Bronchial epithelial cell (primary cell): ENCODE measurements around the gene CTDNEP1. TPM values are rescaled to one million over a fixed set of nuclear protein-coding genes. Genes with fewer than 3 reads are reported as not detected.

ENCODE experiments used
- DNase-seq: peaks from one replicate; pipeline ENCODE4 v3.0.0-alpha.2; 2010; ENCODE audit warnings: low read depth
- FAIRE-seq: peaks from 2 replicates; lab custom pipeline; 2011; peaks lifted over from hg19 to GRCh38; lab: Jason Lieb, UNC
- H3K27me3 ChIP-seq: 2 replicates; pipeline ENCODE4 v1.5.1; 2011; ENCODE audit warnings: low read length; ENCODE audit not compliant: control insufficient read depth, insufficient read depth
- H3K36me3 ChIP-seq: 2 replicates; pipeline ENCODE4 v1.5.1; 2011; ENCODE audit warnings: low read length; ENCODE audit not compliant: control insufficient read depth, insufficient read depth
- H3K4me3 ChIP-seq: 2 replicates; pipeline ENCODE4 v1.5.1; 2011; ENCODE audit warnings: mild to moderate bottlenecking, low read depth, low read length, control low read depth
- total RNA-seq: library from RNA; depleted of rRNA; stranded (reverse); fragments of >200 nt; gene quantifications from 2 replicates; pipeline ENCODE4 v1.2.1, GENCODE V29; 2014
- TF ChIP-seq, protein P1 (sequence below): IDR thresholded peaks from 2 replicates; pipeline ENCODE4 v1.5.1; 2011; ENCODE audit warnings: mild to moderate bottlenecking, moderate library complexity, low read length, control low read depth, inconsistent platforms; ENCODE audit not compliant: insufficient read depth, severe bottlenecking

Gene CTDNEP1
- total RNA-seq, 1 donor from 2014 or later = 17.6 TPM

DNA sequence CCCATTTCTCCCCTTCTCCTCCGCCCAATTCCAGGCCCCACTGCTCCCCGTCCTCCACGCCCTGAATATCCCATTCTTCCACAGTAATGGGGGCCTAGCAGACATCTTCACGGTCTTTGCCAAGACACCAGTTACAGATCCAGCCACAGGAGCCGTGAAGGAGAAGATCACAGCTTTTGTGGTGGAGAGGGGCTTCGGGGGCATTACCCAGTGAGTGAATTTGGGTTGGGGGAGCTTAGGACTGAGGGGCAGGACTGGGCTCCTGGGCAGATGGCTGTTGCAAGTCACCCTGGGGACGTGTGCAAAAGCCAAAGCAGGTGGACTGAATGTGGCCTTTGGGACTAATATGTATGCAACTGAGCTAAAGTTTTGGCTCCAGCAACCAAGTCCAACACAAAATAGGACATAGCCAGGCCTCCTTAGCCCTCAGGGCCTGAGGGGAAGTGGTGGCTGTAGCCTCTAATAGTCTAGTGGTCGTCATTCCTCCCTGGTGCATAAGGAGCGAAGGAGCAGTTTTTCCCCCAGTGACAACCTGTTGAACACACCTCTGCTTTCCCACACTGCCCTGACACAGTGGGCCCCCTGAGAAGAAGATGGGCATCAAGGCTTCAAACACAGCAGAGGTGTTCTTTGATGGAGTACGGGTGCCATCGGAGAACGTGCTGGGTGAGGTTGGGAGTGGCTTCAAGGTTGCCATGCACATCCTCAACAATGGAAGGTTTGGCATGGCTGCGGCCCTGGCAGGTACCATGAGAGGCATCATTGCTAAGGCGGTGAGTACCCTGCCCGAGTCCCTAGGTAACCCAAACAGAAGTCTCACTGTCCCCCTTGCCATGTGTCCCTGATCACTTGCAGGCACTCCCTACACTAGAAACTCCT is 29.2 kb downstream of the CTDNEP1 start:
- DNase-seq (no peak), FAIRE-seq (peak; percentile 62)
- peaks cover 32% of the 10 kb centered on the region for H3K36me3 ChIP-seq
- TF ChIP-seq, protein P1, sequence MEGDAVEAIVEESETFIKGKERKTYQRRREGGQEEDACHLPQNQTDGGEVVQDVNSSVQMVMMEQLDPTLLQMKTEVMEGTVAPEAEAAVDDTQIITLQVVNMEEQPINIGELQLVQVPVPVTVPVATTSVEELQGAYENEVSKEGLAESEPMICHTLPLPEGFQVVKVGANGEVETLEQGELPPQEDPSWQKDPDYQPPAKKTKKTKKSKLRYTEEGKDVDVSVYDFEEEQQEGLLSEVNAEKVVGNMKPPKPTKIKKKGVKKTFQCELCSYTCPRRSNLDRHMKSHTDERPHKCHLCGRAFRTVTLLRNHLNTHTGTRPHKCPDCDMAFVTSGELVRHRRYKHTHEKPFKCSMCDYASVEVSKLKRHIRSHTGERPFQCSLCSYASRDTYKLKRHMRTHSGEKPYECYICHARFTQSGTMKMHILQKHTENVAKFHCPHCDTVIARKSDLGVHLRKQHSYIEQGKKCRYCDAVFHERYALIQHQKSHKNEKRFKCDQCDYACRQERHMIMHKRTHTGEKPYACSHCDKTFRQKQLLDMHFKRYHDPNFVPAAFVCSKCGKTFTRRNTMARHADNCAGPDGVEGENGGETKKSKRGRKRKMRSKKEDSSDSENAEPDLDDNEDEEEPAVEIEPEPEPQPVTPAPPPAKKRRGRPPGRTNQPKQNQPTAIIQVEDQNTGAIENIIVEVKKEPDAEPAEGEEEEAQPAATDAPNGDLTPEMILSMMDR = no peak
- no peaks in the 10 kb centered on the region for H3K27me3 ChIP-seq
- no peak overlapping the region for H3K4me3 ChIP-seq

GRCh38 chr17:7221278-7222092 is 30.0 kb downstream of the CTDNEP1 start:
- FAIRE-seq = peak; percentile 13
- Histone ChIP-seq H3K27me3 (no peaks in the 10 kb centered on the region), H3K36me3 (peaks cover 29% of the 10 kb centered on the region), H3K4me3 (no peak overlapping the region)
- TF ChIP-seq, protein P1 = no peak
- no peak for DNase-seq

DNA sequence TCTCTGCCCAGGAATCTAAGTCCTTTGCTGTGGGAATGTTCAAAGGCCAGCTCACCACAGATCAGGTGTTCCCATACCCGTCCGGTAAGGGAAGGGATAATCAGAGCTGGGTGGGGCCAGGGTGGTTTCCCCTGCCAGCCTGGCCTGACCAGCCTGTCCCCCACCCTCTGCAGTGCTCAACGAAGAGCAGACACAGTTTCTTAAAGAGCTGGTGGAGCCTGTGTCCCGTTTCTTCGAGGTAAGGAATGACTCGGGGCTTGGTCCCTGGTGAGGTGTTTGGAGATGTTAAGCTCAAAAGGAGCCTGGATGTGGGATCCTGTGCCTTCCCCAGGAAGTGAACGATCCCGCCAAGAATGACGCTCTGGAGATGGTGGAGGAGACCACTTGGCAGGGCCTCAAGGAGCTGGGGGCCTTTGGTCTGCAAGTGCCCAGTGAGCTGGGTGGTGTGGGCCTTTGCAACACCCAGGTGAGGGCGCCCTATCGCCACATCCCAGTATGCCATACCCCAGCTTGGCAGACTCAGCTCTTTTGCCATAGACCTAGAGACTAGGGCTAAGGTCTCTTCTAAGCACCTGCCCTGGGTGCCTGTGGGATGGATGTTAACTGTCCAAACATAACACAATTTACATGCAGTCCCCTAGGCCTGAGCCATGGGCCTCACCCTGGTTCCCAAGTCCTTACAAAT is 30.8 kb downstream of the CTDNEP1 start:
- no peaks in the 10 kb centered on the region for H3K27me3 ChIP-seq
- H3K36me3 ChIP-seq = peaks cover 27% of the 10 kb centered on the region
- DNase-seq = peak; percentile 63
- peak overlapping the region; percentile 84 for H3K4me3 ChIP-seq
- peak; percentile 97 for FAIRE-seq
- TF ChIP-seq, protein P1 = peak; percentile 86

GRCh38 chr17:7219812-7220592 is 31.5 kb downstream of the CTDNEP1 start, which contains the start of the genes ACADVL and DLG4:
Gene ACADVL, plus strand, starts transcription at chr17:7219938. Its CDS starts 47 bp downstream, at chr17:7219985.
Gene DLG4, minus strand, starts transcription at chr17:7219836.
- peaks cover 24% of the 10 kb centered on the region for H3K36me3 ChIP-seq
- TF ChIP-seq, protein P1 = no peak
- peak; percentile 40 for FAIRE-seq

More at GRCh38 chr17:7219812-7220592, 31.5 kb downstream of the CTDNEP1 start, which contains the start of the genes ACADVL and DLG4:
- Histone ChIP-seq H3K27me3 (no peaks in the 10 kb centered on the region), H3K4me3 (peak within 1 kb of the TSS; percentile 84)
- DNase-seq = peak; percentile 86
